SU-DHL-6 (cell line): ENCODE data around the gene PTGER2.

Experiments used
- H2AFZ ChIP-seq: fragments of 200-600 bp; sonication (generic); 2 replicates; pipeline ENCODE4 v1.6.1; 2014; ENCODE audit warnings: low read depth, mild to moderate bottlenecking, moderate library complexity, mixed read lengths, antibody characterized with exemption, low read length; ENCODE audit not compliant: severe bottlenecking
- H3F3A ChIP-seq: fragments of 200-600 bp; shearing (Covaris generic); 2 replicates; pipeline ENCODE4 v1.6.0; 2016; ENCODE audit warnings: antibody characterized with exemption, mild to moderate bottlenecking; ENCODE audit not compliant: insufficient read depth
- H3K27ac ChIP-seq: fragments of 200-600 bp; sonication (generic); 2 replicates; pipeline ENCODE4 v1.5.1; 2016; ENCODE audit warnings: low read depth, mild to moderate bottlenecking, low read length, moderate library complexity, mixed read lengths
- H3K27me3 ChIP-seq: fragments of 200-600 bp; sonication (generic), shearing (Covaris generic); 2 replicates; pipeline ENCODE4 v1.6.0; 2014; ENCODE audit warnings: mild to moderate bottlenecking, low read length
- H3K36me3 ChIP-seq: fragments of 200-600 bp; sonication (generic); 2 replicates; pipeline ENCODE4 v1.6.1; 2014; ENCODE audit warnings: mild to moderate bottlenecking, low read length, mixed read lengths
- H3K4me2 ChIP-seq: fragments of 300-600, 200-600 bp; shearing (Covaris generic), sonication (generic); 2 replicates; pipeline ENCODE4 v1.6.0; 2014; ENCODE audit warnings: low read length, low read depth, mild to moderate bottlenecking; ENCODE audit not compliant: poor library complexity, severe bottlenecking
- H3K4me3 ChIP-seq: fragments of 200-600 bp; sonication (generic); 2 replicates; pipeline ENCODE4 v1.5.1; 2014; ENCODE audit warnings: antibody characterized with exemption, low read length, mild to moderate bottlenecking, mixed read lengths; ENCODE audit not compliant: insufficient read depth, poor library complexity, severe bottlenecking
- H3K79me2 ChIP-seq: fragments of 200-600 bp; sonication (generic); 2 replicates; pipeline ENCODE4 v1.6.1; 2014; ENCODE audit warnings: mild to moderate bottlenecking, low read length, moderate library complexity; ENCODE audit not compliant: insufficient read depth
- H3K9ac ChIP-seq: fragments of 200-600 bp; sonication (generic); 2 replicates; pipeline ENCODE4 v1.7.0; 2014; ENCODE audit warnings: mild to moderate bottlenecking, low read length
- H3K9me2 ChIP-seq: fragments of 200-600 bp; sonication (generic); replicated peaks from 2 replicates; pipeline ENCODE4 v1.6.1; 2014; ENCODE audit warnings: low read length; ENCODE audit not compliant: insufficient read depth
- H3K9me3 ChIP-seq: fragments of 200-600 bp; sonication (generic); 2 replicates; pipeline ENCODE4 v1.6.1; 2014; ENCODE audit warnings: low read length, mixed read lengths; ENCODE audit not compliant: insufficient read depth
- H4K20me1 ChIP-seq: fragments of 200-600 bp; sonication (generic); 2 replicates; pipeline ENCODE4 v1.6.1; 2014; ENCODE audit warnings: low read depth, mild to moderate bottlenecking, antibody characterized with exemption, low read length, moderate library complexity, mixed read lengths
- CTCF ChIP-seq: fragments of 200-600 bp; sonication (generic); IDR thresholded peaks from one replicate; pipeline ENCODE4 v1.5.1; 2017; ENCODE audit warnings: antibody characterized with exemption, mild to moderate bottlenecking, low read length, moderate library complexity; ENCODE audit not compliant: insufficient read depth, poor library complexity, severe bottlenecking
- EZH2phosphoT487 ChIP-seq: fragments of 200-600 bp; sonication (generic), shearing (Covaris generic); conservative IDR thresholded peaks from 2 replicates; pipeline ENCODE4 v1.6.1; 2018; ENCODE audit warnings: mild to moderate bottlenecking, antibody characterized with exemption, low read length, moderate library complexity, mixed read lengths

PTGER2 gene

GRCh38 chr14:52349731-52350130 is 35.6 kb downstream of the PTGER2 start:
- no peak overlapping the region for H3K4me2 ChIP-seq
- TF ChIP-seq CTCF = no peak
- TF ChIP-seq EZH2phosphoT487 = no peak
- no peak overlapping the region for H3K9ac ChIP-seq
- H3K79me2 ChIP-seq = no peaks in the 10 kb centered on the region
- no peaks in the 10 kb centered on the region for H3K9me2 ChIP-seq
- H3K36me3 ChIP-seq = no peaks in the 10 kb centered on the region
- no peaks in the 10 kb centered on the region for H3F3A ChIP-seq
- no peaks in the 10 kb centered on the region for H3K9me3 ChIP-seq
- no peak overlapping the region for H3K4me3 ChIP-seq
- no peak overlapping the region for H3K27ac ChIP-seq
- H2AFZ ChIP-seq = no peak overlapping the region
- H4K20me1 ChIP-seq = no peaks in the 10 kb centered on the region
- H3K27me3 ChIP-seq = no peaks in the 10 kb centered on the region

GRCh38 chr14:52350445-52350844 is 36.3 kb downstream of the PTGER2 start:
- Histone ChIP-seq H3K27me3 (no peaks in the 10 kb centered on the region), H3K27ac (no peak overlapping the region), H3F3A (no peaks in the 10 kb centered on the region), H3K79me2 (no peaks in the 10 kb centered on the region), H3K4me2 (no peak overlapping the region), H3K4me3 (no peak overlapping the region), H4K20me1 (no peaks in the 10 kb centered on the region), H2AFZ (no peak overlapping the region), H3K9me2 (no peaks in the 10 kb centered on the region), H3K9ac (no peak overlapping the region), H3K9me3 (no peaks in the 10 kb centered on the region), H3K36me3 (no peaks in the 10 kb centered on the region)
- no peak for TF ChIP-seq EZH2phosphoT487
- TF ChIP-seq CTCF = no peak

GRCh38 chr14:52351233-52352060 is 37.3 kb downstream of the PTGER2 start:
- H3F3A ChIP-seq = no peaks in the 10 kb centered on the region
- H3K27ac ChIP-seq = no peak overlapping the region
- no peaks in the 10 kb centered on the region for H3K79me2 ChIP-seq
- H3K9ac ChIP-seq = no peak overlapping the region
- H2AFZ ChIP-seq = no peak overlapping the region
- H3K36me3 ChIP-seq = no peaks in the 10 kb centered on the region
- no peaks in the 10 kb centered on the region for H3K9me3 ChIP-seq
- H3K9me2 ChIP-seq = no peaks in the 10 kb centered on the region
- no peak overlapping the region for H3K4me2 ChIP-seq
- H4K20me1 ChIP-seq = no peaks in the 10 kb centered on the region
- H3K27me3 ChIP-seq = no peaks in the 10 kb centered on the region
- no peak overlapping the region for H3K4me3 ChIP-seq
- TF ChIP-seq EZH2phosphoT487 (no peak), CTCF (no peak)
